ENCODE measurements around the gene KLHL17.
"Not testable (repeated sequence)": the region's sequence is repeated elsewhere in the genome, so short reads cannot be mapped to it uniquely, and the experiment has no call there.

KLHL17 gene

DNA sequence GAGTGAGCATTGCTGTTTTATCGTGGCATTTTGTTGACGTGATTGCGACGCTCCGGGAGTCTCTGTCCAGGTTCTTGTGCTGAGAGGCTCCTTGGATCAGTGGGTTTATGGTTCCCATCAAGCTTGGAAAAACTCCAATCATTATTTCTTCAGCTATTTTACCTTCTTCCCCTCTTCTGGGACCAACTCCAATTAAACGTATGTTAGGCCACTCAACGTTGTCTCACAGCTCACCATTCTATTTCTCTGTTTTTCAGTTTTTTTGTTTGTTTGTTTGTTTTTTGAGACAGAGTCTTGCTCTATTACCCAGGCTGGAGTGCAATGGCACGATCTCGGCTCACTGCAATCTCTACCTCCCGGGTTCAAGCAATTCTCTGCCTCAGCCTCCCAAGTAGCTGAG, 31.5 kb downstream of the KLHL17 start:
- Histone ChIP-seq H3K36me3 (ENCODE audit: insufficient read depth, low read length) (no peaks in the 10 kb centered on the region), H3K9me3 (ENCODE audit: low read depth, low read length) (no peaks in the 10 kb centered on the region), H3K27ac (no peak overlapping the region), H3K9ac (ENCODE audit: insufficient read length) (no peak overlapping the region), H3K4me3 (no peak overlapping the region)
- no peak for DNase-seq (ENCODE audit: low read depth, low spot score)
- TF ChIP-seq POLR2AphosphoS5 (IDR thresholded peaks at IDR 0.05; ENCODE audit: borderline replicate concordance, low read depth, low read length) (no peak), EZH2 (IDR thresholded peaks at IDR 0.05) (no peak), FOXP2 (optimal IDR thresholded peaks at IDR 0.05; ENCODE audit: control extremely low read depth, extremely low read length, insufficient read depth) (no peak)

DNA sequence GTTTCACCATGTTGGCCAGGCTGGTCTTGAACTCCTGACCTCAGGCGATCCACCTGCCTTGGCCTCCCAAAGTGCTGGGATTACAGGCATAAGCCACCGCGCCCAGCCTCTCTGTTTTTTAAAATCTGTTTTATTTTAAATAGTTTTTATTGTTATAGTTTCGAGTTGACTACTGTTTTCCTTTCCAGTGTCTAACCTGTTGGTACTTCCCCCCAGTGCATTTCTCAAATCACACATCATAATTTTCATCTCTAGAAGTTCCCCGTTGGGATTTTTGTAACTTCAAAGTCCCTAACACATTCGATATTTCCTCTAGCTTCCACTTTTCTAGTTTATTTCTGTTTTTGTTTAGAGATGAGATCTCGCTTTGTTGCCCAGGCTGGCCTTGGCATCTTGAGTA, 32.0 kb downstream of the KLHL17 start:
- Histone ChIP-seq H3K4me3 (no peak overlapping the region), H3K36me3 (ENCODE audit: insufficient read depth, low read length) (no peaks in the 10 kb centered on the region), H3K27ac (no peak overlapping the region), H3K9ac (ENCODE audit: insufficient read length) (no peak overlapping the region), H3K9me3 (ENCODE audit: low read depth, low read length) (no peaks in the 10 kb centered on the region)
- TF ChIP-seq FOXP2 (optimal IDR thresholded peaks at IDR 0.05; ENCODE audit: control extremely low read depth, extremely low read length, insufficient read depth), result no peak
- no peak for TF ChIP-seq POLR2AphosphoS5 (IDR thresholded peaks at IDR 0.05; ENCODE audit: borderline replicate concordance, low read depth, low read length)
- no peak for TF ChIP-seq EZH2 (IDR thresholded peaks at IDR 0.05)
- DNase-seq (ENCODE audit: low read depth, low spot score), result no peak

DNA sequence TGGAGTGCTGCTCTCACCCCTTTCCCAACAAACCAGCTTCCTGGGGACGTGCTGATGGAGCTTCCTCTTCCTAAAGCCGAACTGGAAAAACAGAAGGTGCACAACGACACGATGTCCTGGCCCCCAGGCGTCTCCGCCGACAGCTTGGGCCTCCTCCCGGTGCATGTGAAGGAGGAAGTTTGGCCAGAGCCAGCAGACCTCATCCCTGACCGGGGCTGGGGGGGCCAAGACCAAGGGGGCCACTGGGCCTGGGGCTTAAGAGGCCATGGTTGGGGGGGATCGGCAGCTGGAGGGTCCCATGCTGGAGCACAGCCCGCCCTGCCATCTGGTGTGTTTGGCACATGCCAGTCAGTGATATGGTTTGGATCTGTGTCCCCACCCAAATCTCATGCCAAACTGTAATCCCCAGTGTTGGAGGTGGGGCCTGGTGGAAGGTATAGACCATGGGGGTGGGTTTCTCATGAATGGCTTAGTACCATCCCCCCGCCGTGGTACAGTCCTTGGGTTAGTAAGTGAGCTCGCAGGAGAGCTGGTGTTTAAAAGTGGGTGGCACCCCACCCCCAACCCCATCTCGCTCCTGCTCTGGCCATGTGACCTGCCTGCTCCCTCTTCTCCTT, 33.1 kb downstream of the KLHL17 start:
- H3K36me3 ChIP-seq (ENCODE audit: insufficient read depth, low read length), result no peaks in the 10 kb centered on the region
- DNase-seq (ENCODE audit: low read depth, low spot score), result no peak
- H3K4me3 ChIP-seq, result no peak overlapping the region
- TF ChIP-seq FOXP2 (optimal IDR thresholded peaks at IDR 0.05; ENCODE audit: control extremely low read depth, extremely low read length, insufficient read depth) (no peak), POLR2AphosphoS5 (IDR thresholded peaks at IDR 0.05; ENCODE audit: borderline replicate concordance, low read depth, low read length) (no peak), EZH2 (IDR thresholded peaks at IDR 0.05) (no peak)
- no peak overlapping the region for H3K27ac ChIP-seq
- no peak overlapping the region for H3K9ac ChIP-seq (ENCODE audit: insufficient read length)
- no peaks in the 10 kb centered on the region for H3K9me3 ChIP-seq (ENCODE audit: low read depth, low read length)

DNA sequence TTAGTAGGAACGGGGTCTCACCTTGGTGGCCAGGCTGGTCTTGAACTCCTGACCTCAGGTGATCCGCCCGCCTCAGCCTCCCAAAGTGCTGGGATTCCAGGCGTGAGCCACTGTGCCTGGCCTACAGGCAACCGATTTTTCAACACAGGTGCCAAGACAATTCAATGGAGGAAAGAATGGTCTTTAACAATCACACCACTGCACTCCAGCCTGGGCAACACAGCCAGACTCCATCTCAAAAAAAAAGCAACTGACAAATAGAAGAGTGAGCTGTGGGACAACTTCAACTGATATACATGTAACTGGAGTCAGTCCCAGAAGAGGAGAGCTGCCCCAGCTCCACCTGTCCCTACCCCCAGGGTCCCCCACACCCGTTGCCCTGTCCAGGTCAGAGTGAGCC, 34.2 kb downstream of the KLHL17 start:
- H3K9me3 ChIP-seq (ENCODE audit: low read depth, low read length); H3K4me3 ChIP-seq; H3K9ac ChIP-seq (ENCODE audit: insufficient read length); H3K36me3 ChIP-seq (ENCODE audit: insufficient read depth, low read length); DNase-seq (ENCODE audit: low read depth, low spot score); H3K27ac ChIP-seq: not testable (repeated sequence)

DNA sequence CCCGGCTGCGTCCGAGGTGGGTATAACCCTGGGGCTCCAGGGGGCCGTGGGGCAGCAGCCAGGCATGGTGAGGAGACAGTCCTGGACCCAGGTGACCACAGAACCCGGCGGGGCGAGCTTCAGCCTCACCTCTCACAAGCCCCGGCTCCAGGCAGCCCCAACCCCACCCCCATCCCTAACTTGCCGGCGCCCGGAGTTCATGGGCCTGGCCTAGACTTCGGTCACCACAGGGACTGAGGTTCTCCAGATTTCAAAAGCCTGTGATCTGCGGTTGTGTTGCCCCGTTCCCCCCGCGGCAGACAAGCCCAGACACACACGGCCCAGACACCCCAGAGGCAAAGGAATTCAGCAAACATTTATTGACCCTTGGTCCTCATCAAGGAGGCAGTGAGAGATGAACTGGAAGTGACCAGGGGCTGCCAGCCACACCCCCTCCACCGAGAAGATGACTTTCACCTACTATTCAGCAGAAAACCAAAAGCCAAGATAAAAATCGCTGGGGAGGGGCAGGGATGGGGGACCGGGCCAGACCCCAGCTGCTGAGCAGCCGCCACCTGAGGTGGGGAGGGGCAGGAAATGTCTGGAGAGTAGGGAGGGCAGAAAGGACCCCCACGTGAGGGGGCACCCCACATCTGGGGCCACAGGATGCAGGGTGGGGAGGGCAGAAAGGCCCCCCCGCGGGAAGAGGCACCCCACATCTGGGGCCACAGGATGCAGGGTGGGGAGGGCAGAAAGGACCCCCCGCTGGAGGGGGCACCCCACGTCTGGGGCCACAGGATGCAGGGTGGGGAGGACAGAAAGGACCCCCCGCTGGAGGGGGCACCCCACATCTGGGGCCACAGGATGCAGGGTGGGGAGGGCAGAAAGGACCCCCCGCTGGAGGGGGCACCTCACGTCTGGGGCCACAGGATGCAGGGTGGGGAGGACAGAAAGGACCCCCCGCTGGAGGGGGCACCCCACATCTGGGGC, 35.6 kb downstream of the KLHL17 start:
- DNase-seq (ENCODE audit: low read depth, low spot score), result no peak

DNA sequence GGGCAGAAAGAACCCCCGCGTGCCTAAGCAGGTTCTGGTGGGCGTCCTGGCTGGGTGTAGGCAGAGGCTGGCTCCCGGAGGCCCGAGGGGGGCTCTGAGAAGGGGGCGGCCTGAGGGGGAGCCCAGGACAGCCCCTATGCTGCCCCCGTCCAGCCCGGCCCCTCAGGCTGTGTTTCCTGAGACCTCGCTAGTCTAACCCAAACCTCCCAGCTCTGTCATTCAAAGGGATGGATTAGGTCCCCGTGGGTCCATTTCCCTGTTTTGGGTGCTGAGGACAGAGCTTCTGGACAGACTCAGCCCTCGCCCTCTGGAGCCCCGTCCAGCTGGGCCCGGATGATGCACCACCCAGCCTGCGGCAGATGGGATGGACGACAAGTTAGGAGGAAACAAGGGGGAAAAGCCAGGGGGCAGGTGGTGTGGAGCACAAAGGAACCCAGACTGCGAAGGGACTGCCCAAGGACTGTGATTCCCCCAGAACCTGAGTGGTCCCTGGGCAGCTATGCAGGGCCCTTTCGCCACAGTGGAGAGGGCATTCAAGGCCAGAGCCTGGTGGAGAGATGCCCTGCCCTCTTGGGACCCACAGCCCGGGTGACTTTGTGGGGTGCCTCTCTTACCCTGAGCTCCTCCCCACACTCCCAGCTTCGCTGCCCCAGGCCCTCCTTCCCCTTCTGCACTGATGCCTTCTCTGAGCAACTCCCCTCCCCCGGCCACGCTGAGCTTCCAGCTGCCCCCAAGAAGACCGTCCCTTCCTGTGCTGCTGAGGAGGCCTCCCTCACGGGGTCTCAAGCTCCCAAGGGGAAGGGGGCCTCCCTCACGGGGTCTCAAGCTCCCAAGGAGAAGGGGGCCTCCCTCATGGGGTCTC, 36.7 kb downstream of the KLHL17 start:
- Histone ChIP-seq H3K9ac (ENCODE audit: insufficient read length) (no peak overlapping the region), H3K9me3 (ENCODE audit: low read depth, low read length) (no peaks in the 10 kb centered on the region), H3K27ac (no peak overlapping the region)

More for the DNA sequence above, 35.6 kb downstream of the KLHL17 start:
- no peak overlapping the region for H3K27ac ChIP-seq
- TF ChIP-seq POLR2AphosphoS5 (IDR thresholded peaks at IDR 0.05; ENCODE audit: borderline replicate concordance, low read depth, low read length) (no peak), EZH2 (IDR thresholded peaks at IDR 0.05) (no peak), FOXP2 (optimal IDR thresholded peaks at IDR 0.05; ENCODE audit: control extremely low read depth, extremely low read length, insufficient read depth) (no peak)
- H3K9me3 ChIP-seq (ENCODE audit: low read depth, low read length), result no peaks in the 10 kb centered on the region
- H3K4me3 ChIP-seq, result no peak overlapping the region
- no peaks in the 10 kb centered on the region for H3K36me3 ChIP-seq (ENCODE audit: insufficient read depth, low read length)
- no peak overlapping the region for H3K9ac ChIP-seq (ENCODE audit: insufficient read length)

DNA sequence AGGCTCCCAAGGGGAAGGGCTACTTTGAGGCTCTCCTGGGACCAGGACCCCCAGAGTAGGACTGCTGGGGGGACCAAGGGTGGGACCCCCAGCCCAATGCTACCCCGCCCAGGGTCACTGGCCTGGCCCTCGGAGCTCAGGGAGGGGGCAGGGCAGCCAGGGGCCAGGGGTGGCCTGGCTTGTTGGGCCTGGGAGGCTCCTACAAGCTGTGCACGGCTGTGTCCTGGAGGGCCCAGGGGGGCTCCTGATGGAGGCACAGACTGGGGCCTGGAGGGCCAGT, 37.3 kb downstream of the KLHL17 start:
- no peaks in the 10 kb centered on the region for H3K36me3 ChIP-seq (ENCODE audit: insufficient read depth, low read length)
- no peak overlapping the region for H3K27ac ChIP-seq
- no peak for DNase-seq (ENCODE audit: low read depth, low spot score)
- H3K9ac ChIP-seq (ENCODE audit: insufficient read length), result no peak overlapping the region
- H3K9me3 ChIP-seq (ENCODE audit: low read depth, low read length), result no peaks in the 10 kb centered on the region
- TF ChIP-seq POLR2AphosphoS5 (IDR thresholded peaks at IDR 0.05; ENCODE audit: borderline replicate concordance, low read depth, low read length) (no peak), EZH2 (IDR thresholded peaks at IDR 0.05) (no peak), FOXP2 (optimal IDR thresholded peaks at IDR 0.05; ENCODE audit: control extremely low read depth, extremely low read length, insufficient read depth) (no peak)
- no peak overlapping the region for H3K4me3 ChIP-seq

More for the DNA sequence above, 36.7 kb downstream of the KLHL17 start:
- DNase-seq (ENCODE audit: low read depth, low spot score), result no peak
- no peaks in the 10 kb centered on the region for H3K36me3 ChIP-seq (ENCODE audit: insufficient read depth, low read length)
- TF ChIP-seq FOXP2 (optimal IDR thresholded peaks at IDR 0.05; ENCODE audit: control extremely low read depth, extremely low read length, insufficient read depth) (no peak), EZH2 (IDR thresholded peaks at IDR 0.05) (no peak), POLR2AphosphoS5 (IDR thresholded peaks at IDR 0.05; ENCODE audit: borderline replicate concordance, low read depth, low read length) (no peak)
- no peak overlapping the region for H3K4me3 ChIP-seq
